HepG2 (cell line): ENCODE results near the gene CPAMD8. TPM values are rescaled to one million over a fixed set of nuclear protein-coding genes. Genes with fewer than 3 reads are reported as not detected.

ENCODE experiments used
- AGO1 ChIP-seq: fragments of 200-400 bp; formaldehyde crosslinking; IDR thresholded peaks from 2 replicates; pipeline ENCODE4 v1.6.1; 2017; ENCODE audit warnings: mild to moderate bottlenecking, low read depth, low read length, moderate library complexity; ENCODE audit not compliant: poor library complexity, severe bottlenecking
- ATF7 ChIP-seq, 2 experiments: fragments of 450-650 bp in 1 of 2; sonication (generic) in 1 of 2; formaldehyde crosslinking in 1 of 2; IDR thresholded peaks; 2 replicates each; pipeline versions ENCODE4 v1.4.0 to v1.6.1; 2016 to 2020; ENCODE audit warnings: antibody characterized with exemption in 1 of 2, mild to moderate bottlenecking in 1 of 2, missing genetic modification reagents in 1 of 2
- FOXP4 ChIP-seq: sonication (generic); formaldehyde crosslinking; IDR thresholded peaks from 2 replicates; pipeline ENCODE4 v1.4.0; 2020; ENCODE audit warnings: missing genetic modification reagents
- ISL2 ChIP-seq: sonication (generic); formaldehyde crosslinking; IDR thresholded peaks from 2 replicates; pipeline ENCODE4 v1.5.0; 2020; ENCODE audit warnings: missing genetic modification reagents
- KMT2A ChIP-seq: sonication (generic); formaldehyde crosslinking; IDR thresholded peaks from 2 replicates; pipeline ENCODE4 v1.4.0; 2020; ENCODE audit warnings: missing genetic modification reagents
- NFATC3 ChIP-seq: sonication (generic); formaldehyde crosslinking; IDR thresholded peaks from 2 replicates; pipeline ENCODE4 v1.5.1; 2020; ENCODE audit warnings: mild to moderate bottlenecking, missing genetic modification reagents
- NR2F1 ChIP-seq, 2 experiments: fragments of 450-650 bp in 1 of 2; formaldehyde crosslinking in 1 of 2; IDR thresholded peaks; 2 replicates each; pipeline versions ENCODE4 v1.5.0 to v1.6.1; 2016 to 2020; ENCODE audit warnings: mild to moderate bottlenecking in 1 of 2, missing compliant biosample characterization in 1 of 2, missing genetic modification reagents in 1 of 2, moderate library complexity in 1 of 2
- RARA ChIP-seq: IDR thresholded peaks from 2 replicates; pipeline ENCODE4 v1.6.1; 2016; ENCODE audit warnings: missing genetic modification reagents, missing compliant biosample characterization
- SIX4 ChIP-seq: sonication (generic); formaldehyde crosslinking; IDR thresholded peaks from 2 replicates; pipeline ENCODE4 v1.4.0; 2020; ENCODE audit warnings: missing genetic modification reagents
- SMARCE1 ChIP-seq: fragments of 450-650 bp; IDR thresholded peaks from 2 replicates; pipeline ENCODE4 v1.6.1; 2017; ENCODE audit warnings: borderline replicate concordance
- STAT5B ChIP-seq: sonication (generic); formaldehyde crosslinking; IDR thresholded peaks from 2 replicates; pipeline ENCODE4 v1.4.0; 2020; ENCODE audit warnings: missing genetic modification reagents
- TMF1 ChIP-seq: sonication (generic); formaldehyde crosslinking; IDR thresholded peaks from 2 replicates; pipeline ENCODE4 v1.8.1; 2022; ENCODE audit warnings: low read depth, missing genetic modification reagents
- ZKSCAN1 ChIP-seq: fragments of 150-350 bp; IDR thresholded peaks from 2 replicates; pipeline ENCODE4 v1.6.1; 2014; ENCODE audit warnings: low read length
- ZNF296 ChIP-seq: sonication (generic); formaldehyde crosslinking; conservative IDR thresholded peaks from 2 replicates; pipeline ENCODE4 v1.5.0; 2020; ENCODE audit warnings: mild to moderate bottlenecking, missing genetic modification reagents
- ZNF441 ChIP-seq: sonication (generic); formaldehyde crosslinking; IDR thresholded peaks from 2 replicates; pipeline ENCODE4 v1.7.0; 2021; ENCODE audit warnings: missing genetic modification reagents, borderline replicate concordance
- ZNF530 ChIP-seq: sonication (generic); formaldehyde crosslinking; IDR thresholded peaks from 2 replicates; pipeline ENCODE4 v1.5.0; 2020; ENCODE audit warnings: low read depth, mild to moderate bottlenecking, missing genetic modification reagents
- ZNF614 ChIP-seq: IDR thresholded peaks from 2 replicates; pipeline ENCODE4 v1.6.1; 2018; ENCODE audit warnings: missing biosample characterization, missing genetic modification reagents, inconsistent platforms, borderline replicate concordance
- ZNF816 ChIP-seq: sonication (generic); formaldehyde crosslinking; IDR thresholded peaks from 2 replicates; pipeline ENCODE4 v1.8.0; 2022; ENCODE audit warnings: missing genetic modification reagents, mild to moderate bottlenecking, borderline replicate concordance
- ZNF878 ChIP-seq: sonication (generic); formaldehyde crosslinking; IDR thresholded peaks from 2 replicates; pipeline ENCODE4 v1.8.1; 2023; ENCODE audit warnings: mild to moderate bottlenecking, missing genetic modification reagents, moderate library complexity
- polyA plus RNA-seq, 8 experiments: library from polyadenylated mRNA; depleted of rRNA in 3 of 8; stranded (reverse) in 7 of 8; unstranded in 1 of 8; fragments of >200 nt; fragmentation: Illumina TruSeq in 4 of 8; extraction: Trizol in 4 of 8; gene quantifications; 2 replicates each; pipeline versions ENCODE4 v1.2.1 to v1.2.3, GENCODE V29; 2011 to 2016; ENCODE audit warnings: low read depth in 4 of 8, missing spikeins in 1 of 8, mixed read lengths in 1 of 8; ENCODE audit not compliant: insufficient read depth in 1 of 8
- total RNA-seq, 5 experiments: library from RNA; depleted of rRNA; stranded (reverse); fragments of >200 nt; fragmentation: Illumina TruSeq; extraction: Trizol; gene quantifications; 2 replicates each; pipeline ENCODE4 v1.2.3, GENCODE V29; 2016; ENCODE audit warnings: low read depth in 1 of 5
- TF ChIP-seq, protein P1 (sequence below): sonication (generic); formaldehyde crosslinking; IDR thresholded peaks from 2 replicates; pipeline ENCODE4 v1.4.0; 2020; ENCODE audit warnings: mild to moderate bottlenecking, missing genetic modification reagents
- TF ChIP-seq, protein P2 (sequence below): IDR thresholded peaks from 2 replicates; pipeline ENCODE4 v1.6.1; 2012; ENCODE audit warnings: inconsistent platforms
- TF ChIP-seq, protein P3 (sequence below): sonication (generic); formaldehyde crosslinking; IDR thresholded peaks from 2 replicates; pipeline ENCODE4 v1.8.1; 2023; ENCODE audit warnings: mild to moderate bottlenecking, moderate library complexity, missing genetic modification reagents
- TF ChIP-seq, protein P4 (sequence below): IDR thresholded peaks from 2 replicates; pipeline ENCODE4 v1.6.1; 2016

CPAMD8 gene
- total and polyA plus RNA-seq, 2 of the 13 experiments (the other 11 are each of a cell fraction or from before 2014, with no cell fraction given): 0.29 to 0.34 TPM

DNA sequence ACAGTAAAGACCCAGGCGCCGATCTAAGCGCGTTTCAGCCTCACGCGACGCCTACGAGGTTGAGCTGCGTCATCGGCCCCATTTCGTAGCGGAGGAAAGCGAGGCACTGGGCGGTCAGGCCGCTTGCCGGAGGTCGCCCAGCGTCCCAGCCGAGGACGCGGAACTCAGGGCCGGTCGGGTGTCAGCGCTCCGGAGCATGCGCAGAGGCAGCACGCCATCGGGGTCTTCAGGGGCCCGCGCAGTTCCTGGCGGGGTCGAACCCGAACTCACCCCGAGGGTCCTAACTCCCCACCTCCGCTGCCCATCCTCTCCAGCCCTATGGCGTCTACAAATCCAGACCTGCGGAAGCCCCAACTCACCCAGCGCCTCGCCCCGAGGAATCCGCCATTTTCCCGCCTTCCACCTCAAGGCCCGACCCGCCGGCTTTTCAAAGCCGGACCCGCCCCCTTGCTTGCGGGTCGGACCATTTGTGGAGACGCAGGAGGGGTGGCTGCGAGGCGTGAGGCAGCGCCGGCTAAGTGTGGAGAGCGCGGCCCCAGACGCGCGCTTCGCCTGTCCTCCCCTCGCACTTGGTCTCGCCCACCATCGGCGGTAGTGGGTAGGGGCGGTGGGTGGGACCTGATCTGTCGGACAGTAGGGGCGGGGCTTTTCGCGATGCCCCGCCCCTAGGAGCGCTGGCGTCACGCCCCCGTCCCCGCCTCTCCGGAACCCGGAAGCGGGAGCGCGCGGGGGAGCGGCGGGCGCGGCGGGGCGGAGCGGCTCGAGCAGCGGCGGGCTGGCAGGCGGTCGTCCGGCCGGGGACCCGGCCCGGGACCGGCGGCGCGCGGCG, 48.6 kb upstream of the CPAMD8 start, which contains the start of the genes HAUS8 and MYO9B (continued):
- peak; percentile 57 for TF ChIP-seq ZNF816
- no peak for TF ChIP-seq ZNF530 (CRISPR knock-in tag)
- TF ChIP-seq, protein P1, sequence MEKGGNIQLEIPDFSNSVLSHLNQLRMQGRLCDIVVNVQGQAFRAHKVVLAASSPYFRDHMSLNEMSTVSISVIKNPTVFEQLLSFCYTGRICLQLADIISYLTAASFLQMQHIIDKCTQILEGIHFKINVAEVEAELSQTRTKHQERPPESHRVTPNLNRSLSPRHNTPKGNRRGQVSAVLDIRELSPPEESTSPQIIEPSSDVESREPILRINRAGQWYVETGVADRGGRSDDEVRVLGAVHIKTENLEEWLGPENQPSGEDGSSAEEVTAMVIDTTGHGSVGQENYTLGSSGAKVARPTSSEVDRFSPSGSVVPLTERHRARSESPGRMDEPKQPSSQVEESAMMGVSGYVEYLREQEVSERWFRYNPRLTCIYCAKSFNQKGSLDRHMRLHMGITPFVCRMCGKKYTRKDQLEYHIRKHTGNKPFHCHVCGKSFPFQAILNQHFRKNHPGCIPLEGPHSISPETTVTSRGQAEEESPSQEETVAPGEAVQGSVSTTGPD (CRISPR knock-in tag): no peak
- peak; percentile 70 for TF ChIP-seq FOXP4 (CRISPR knock-in tag)
- TF ChIP-seq ZNF296 (CRISPR knock-in tag): no peak
- 0 out of 2 replicates have a peak, but pooled peaks have one; percentile 8 for TF ChIP-seq STAT5B (CRISPR knock-in tag)
- no peak for TF ChIP-seq ZNF441 (CRISPR knock-in tag)
- TF ChIP-seq NFATC3 (CRISPR knock-in tag): no peak; the same call in 1 of the 2 replicates
- TF ChIP-seq, protein P2, sequence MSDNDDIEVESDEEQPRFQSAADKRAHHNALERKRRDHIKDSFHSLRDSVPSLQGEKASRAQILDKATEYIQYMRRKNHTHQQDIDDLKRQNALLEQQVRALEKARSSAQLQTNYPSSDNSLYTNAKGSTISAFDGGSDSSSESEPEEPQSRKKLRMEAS: peak; percentile 88
- TF ChIP-seq, protein P3, sequence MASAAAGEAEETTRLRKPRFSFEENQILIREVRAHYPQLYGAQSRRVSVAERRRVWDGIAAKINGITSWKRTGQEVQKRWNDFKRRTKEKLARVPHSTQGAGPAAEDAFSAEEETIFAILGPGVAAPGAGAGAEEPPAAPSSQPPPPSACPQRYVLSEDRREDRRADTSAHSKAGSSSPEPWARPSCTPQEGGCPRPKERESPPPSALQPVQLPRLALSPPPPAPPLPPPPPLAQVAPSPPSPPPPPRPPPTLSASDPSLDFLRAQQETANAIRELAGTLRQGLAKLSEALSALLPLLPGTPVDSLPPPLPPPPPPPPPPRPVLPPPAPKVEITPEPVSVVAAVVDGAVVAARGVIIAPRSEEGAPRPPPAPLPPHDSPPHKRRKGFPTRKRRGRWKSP (CRISPR knock-in tag): peak; percentile 76; the same call in 1 of the 2 replicates
- TF ChIP-seq SIX4 (CRISPR knock-in tag): 0 out of 2 replicates have a peak, but pooled peaks have one; percentile 13
- 0 out of 2 replicates have a peak, but pooled peaks have one; percentile 39 for TF ChIP-seq TMF1 (CRISPR knock-in tag)
- TF ChIP-seq ISL2: peak; percentile 70
- no peak for TF ChIP-seq ZKSCAN1
- no peak for TF ChIP-seq AGO1
- TF ChIP-seq ATF7 (IDR thresholded peaks at IDR 0.05): peak; percentile 86
- no peak for TF ChIP-seq ATF7 (CRISPR knock-in tag; IDR thresholded peaks at IDR 0.05)
- TF ChIP-seq SMARCE1: no peak
- peak; percentile 69; the same call in 1 of the 2 replicates for TF ChIP-seq KMT2A
- TF ChIP-seq ZNF878 (CRISPR knock-in tag): peak; percentile 92; the same call in 1 of the 2 replicates
- TF ChIP-seq NR2F1 (CRISPR knock-in tag; IDR thresholded peaks at IDR 0.05): no peak
- TF ChIP-seq, protein P4, sequence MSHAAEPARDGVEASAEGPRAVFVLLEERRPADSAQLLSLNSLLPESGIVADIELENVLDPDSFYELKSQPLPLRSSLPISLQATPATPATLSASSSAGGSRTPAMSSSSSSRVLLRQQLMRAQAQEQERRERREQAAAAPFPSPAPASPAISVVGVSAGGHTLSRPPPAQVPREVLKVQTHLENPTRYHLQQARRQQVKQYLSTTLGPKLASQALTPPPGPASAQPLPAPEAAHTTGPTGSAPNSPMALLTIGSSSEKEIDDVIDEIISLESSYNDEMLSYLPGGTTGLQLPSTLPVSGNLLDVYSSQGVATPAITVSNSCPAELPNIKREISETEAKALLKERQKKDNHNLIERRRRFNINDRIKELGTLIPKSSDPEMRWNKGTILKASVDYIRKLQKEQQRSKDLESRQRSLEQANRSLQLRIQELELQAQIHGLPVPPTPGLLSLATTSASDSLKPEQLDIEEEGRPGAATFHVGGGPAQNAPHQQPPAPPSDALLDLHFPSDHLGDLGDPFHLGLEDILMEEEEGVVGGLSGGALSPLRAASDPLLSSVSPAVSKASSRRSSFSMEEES (CRISPR knock-in tag): no peak; the same call in none of the 2 replicates
- TF ChIP-seq ZNF614 (CRISPR knock-in tag): peak; percentile 72; the same call in 1 of the 2 replicates
- no peak; the same call in 1 of the 2 replicates for TF ChIP-seq RARA (CRISPR knock-in tag)
